WI38 (cell line): ENCODE data around the gene LRTM2.

Experiments used
- H3K4me3 ChIP-seq: 2 replicates; pipeline ENCODE4 v1.5.1; 2011; ENCODE audit warnings: low read depth, mild to moderate bottlenecking, control low read depth, low read length
- CTCF ChIP-seq: IDR thresholded peaks from 2 replicates; pipeline ENCODE4 v1.5.1; 2012; ENCODE audit warnings: low read depth, mild to moderate bottlenecking, control low read depth, low read length

The LRTM2 gene

GRCh38 chr12:1855241-1855640, 34.9 kb downstream of the LRTM2 start:
- H3K4me3 ChIP-seq, result no peak overlapping the region
- TF ChIP-seq CTCF, result no peak

GRCh38 chr12:1857086-1857485, 36.7 kb downstream of the LRTM2 start:
- no peak overlapping the region for H3K4me3 ChIP-seq
- TF ChIP-seq CTCF, result no peak

DNA sequence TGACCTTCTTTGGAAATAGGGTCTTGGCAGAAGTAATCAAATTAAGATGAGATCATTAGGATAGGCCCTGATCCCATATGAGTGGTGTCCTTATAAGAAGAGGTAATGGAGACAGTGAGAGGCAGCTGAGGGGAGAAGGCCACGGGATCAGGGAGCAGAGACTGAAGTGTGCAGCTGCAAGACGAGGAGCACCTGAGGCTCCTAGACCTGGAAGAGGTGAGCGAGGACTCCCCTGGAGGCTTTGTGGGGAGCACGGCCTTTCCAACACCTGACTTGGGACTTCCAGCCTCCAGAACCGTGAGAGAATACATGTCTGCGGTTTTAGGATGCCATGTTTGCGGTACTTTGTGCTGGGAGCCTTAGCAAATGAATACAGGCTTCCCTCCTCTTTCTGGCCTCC, 37.5 kb downstream of the LRTM2 start:
- H3K4me3 ChIP-seq, result no peak overlapping the region
- TF ChIP-seq CTCF, result no peak

DNA sequence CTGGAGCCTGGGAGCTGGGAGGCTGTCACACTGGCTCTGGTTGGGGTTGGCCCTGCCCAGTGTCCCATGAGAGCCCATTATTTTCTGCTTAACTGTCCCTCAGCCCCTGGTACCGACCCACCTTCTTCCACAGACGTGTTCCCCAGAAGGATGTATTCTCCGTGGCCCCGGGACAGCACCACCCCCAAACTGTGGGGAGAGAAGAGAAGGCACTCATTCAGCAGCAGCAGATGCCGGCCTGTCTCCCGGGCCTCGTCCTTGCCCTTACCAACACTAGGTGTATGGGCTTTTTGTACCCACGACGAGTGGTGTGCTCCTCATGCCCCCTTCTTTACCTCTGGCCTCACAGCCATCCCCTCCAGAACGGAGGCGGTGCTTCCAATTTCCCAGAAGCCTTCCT, 38.1 kb downstream of the LRTM2 start:
- H3K4me3 ChIP-seq, result no peak overlapping the region
- no peak for TF ChIP-seq CTCF

GRCh38 chr12:1859643-1860042, 39.3 kb downstream of the LRTM2 start:
- no peak for TF ChIP-seq CTCF
- no peak overlapping the region for H3K4me3 ChIP-seq

- TF ChIP-seq CTCF, result no peak
- no peak overlapping the region for H3K4me3 ChIP-seq
Observed at GRCh38 chr12:1862973-1863372, 42.6 kb downstream of the LRTM2 start.

DNA sequence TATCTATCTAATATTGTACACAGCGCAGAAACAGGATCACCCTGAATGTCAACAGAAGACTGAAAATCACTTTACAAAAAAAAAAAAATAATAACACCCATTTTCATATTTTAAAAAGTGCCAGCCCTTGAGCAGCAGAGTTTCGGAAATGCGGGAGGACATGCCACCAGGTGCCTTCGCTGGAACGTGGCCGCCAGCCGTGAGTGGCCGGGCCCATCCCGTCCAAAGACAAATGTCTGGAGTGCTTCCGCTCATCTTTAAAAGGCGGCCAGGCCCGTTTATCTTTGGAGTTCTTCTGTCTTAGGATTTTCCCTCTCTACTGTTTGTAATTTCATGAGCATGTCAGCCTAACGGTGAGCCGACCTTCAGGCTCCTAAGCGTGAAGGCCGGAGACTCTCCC, 43.5 kb downstream of the LRTM2 start:
- H3K4me3 ChIP-seq, result no peak overlapping the region
- TF ChIP-seq CTCF, result no peak
